GM23338 (cell line): ENCODE measurements around the gene CCDC54.

Experiments
- CREB1 ChIP-seq: fragments of 250-450 bp; sonication (Bioruptor Pico); IDR thresholded peaks from 2 replicates; pipeline ENCODE4 v1.5.0; 2020; ENCODE audit warnings: low read depth, mild to moderate bottlenecking, moderate library complexity
- CTCF ChIP-seq, 2 experiments: fragments of 200-600 bp in 1 of 2; sonication (generic) in 1 of 2; conservative IDR thresholded peaks; 2 replicates each; pipeline versions ENCODE4 v1.5.1 to v1.6.1; 2016 to 2017; ENCODE audit warnings: antibody characterized with exemption in 2 of 2, low read depth in 2 of 2, mild to moderate bottlenecking in 2 of 2, moderate library complexity in 1 of 2
- ETS1 ChIP-seq: IDR thresholded peaks from 2 replicates; pipeline ENCODE4 v1.6.1; 2016; ENCODE audit warnings: antibody characterized with exemption
- EZH2 ChIP-seq: fragments of 200-600 bp; sonication (generic); IDR thresholded peaks from one replicate; pipeline ENCODE4 v1.8.0; 2017; ENCODE audit warnings: antibody characterized with exemption, mild to moderate bottlenecking, low read depth; ENCODE audit not compliant: unreplicated experiment
- EZH2phosphoT487 ChIP-seq: fragments of 200-600 bp; sonication (generic); IDR thresholded peaks from one replicate; pipeline ENCODE4 v1.8.1; 2018; ENCODE audit warnings: antibody characterized with exemption; ENCODE audit not compliant: unreplicated experiment
- JUNB ChIP-seq: IDR thresholded peaks from one replicate; pipeline ENCODE4 v1.6.1; 2016; ENCODE audit warnings: antibody characterized with exemption; ENCODE audit not compliant: unreplicated experiment
- NANOG ChIP-seq: IDR thresholded peaks from 2 replicates; pipeline ENCODE4 v1.6.1; 2016; ENCODE audit warnings: antibody characterized with exemption, borderline replicate concordance
- POLR2AphosphoS5 ChIP-seq: IDR thresholded peaks from 2 replicates; pipeline ENCODE4 v1.6.1; 2016; ENCODE audit warnings: antibody characterized with exemption, low read depth
- REST ChIP-seq: IDR thresholded peaks from one replicate; pipeline ENCODE4 v1.6.1; 2018; ENCODE audit warnings: antibody characterized with exemption; ENCODE audit not compliant: unreplicated experiment
- ZNF331 ChIP-seq: fragments of 250-450 bp; sonication (Bioruptor Pico); IDR thresholded peaks from 2 replicates; pipeline ENCODE4 v1.5.0; 2020; ENCODE audit warnings: low read depth, mild to moderate bottlenecking, moderate library complexity

- no peak for TF ChIP-seq CTCF (conservative IDR thresholded peaks at IDR 0.05; ENCODE audit: low read depth in 2 of 2)
- no peak for TF ChIP-seq EZH2phosphoT487
- TF ChIP-seq CREB1 (CRISPR knock-in tag), result no peak
- no peak for TF ChIP-seq EZH2
- TF ChIP-seq ZNF331 (CRISPR knock-in tag), result no peak
- no peak for TF ChIP-seq REST
- TF ChIP-seq POLR2AphosphoS5, result no peak
- TF ChIP-seq NANOG, result no peak
- TF ChIP-seq JUNB, result no peak
- TF ChIP-seq ETS1, result no peak
These were observed 30.7 kb upstream of the CCDC54 start for GRCh38 chr3:107346564-107346963.
